Panc1 (cell line): ENCODE results near the gene TDRKH. TPM values are rescaled to one million over a fixed set of nuclear protein-coding genes. Genes with fewer than 3 reads are reported as not detected.

Experiments used
- ATAC-seq: fragments of 200-7000 bp; cut with Tn5 transposase; 2 replicates; pipeline ENCODE4 v1.9.1; 2020; ENCODE audit warnings: mild to moderate bottlenecking, moderate library complexity
- BruUV-seq: library from RNA; stranded (reverse); fragments of 400-500 nt; replicated peaks from 2 replicates; lab custom pipeline; 2021; lab: Mats Ljungman, UMichigan
- CTCF ChIA-PET: fragments of 300-600 bp; sonication (Branson Sonifier 250); formaldehyde crosslinking; loops from one replicate; lab custom pipeline; 2022; ENCODE audit warnings: antibody characterized with exemption; lab: Charles Lee
- POLR2A ChIA-PET: fragments of 300-600 bp; sonication (Branson Sonifier 250); formaldehyde crosslinking; loops from one replicate; lab custom pipeline; 2022; ENCODE audit warnings: antibody characterized with exemption; lab: Charles Lee
- DNase-seq: peaks from one replicate; pipeline ENCODE4 v3.0.0-alpha.2; 2010; ENCODE audit warnings: low read depth, low spot score
- H3K27ac ChIP-seq: 2 replicates; pipeline ENCODE4 v1.5.1; 2011; ENCODE audit warnings: mild to moderate bottlenecking, low read length, inconsistent platforms
- H3K27me3 ChIP-seq: fragments of 200-500 bp; sonication (Bioruptor generic); 2 replicates; pipeline ENCODE4 v1.6.0; 2014; ENCODE audit warnings: low read length, inconsistent platforms; ENCODE audit not compliant: control insufficient read depth, insufficient read depth
- H3K36me3 ChIP-seq: fragments of 200-500 bp; sonication (Bioruptor generic); 2 replicates; pipeline ENCODE4 v1.5.1; 2014; ENCODE audit warnings: inconsistent platforms, mild to moderate bottlenecking, low read length, moderate library complexity; ENCODE audit not compliant: control insufficient read depth, insufficient read depth
- H3K4me1 ChIP-seq: 2 replicates; pipeline ENCODE4 v1.5.1; 2011; ENCODE audit warnings: inconsistent platforms, mild to moderate bottlenecking, low read length, moderate library complexity; ENCODE audit not compliant: control insufficient read depth, insufficient read depth
- H3K4me3 ChIP-seq, 2 experiments: 2 replicates each; pipeline ENCODE4 v1.5.1; 2011 to 2012; ENCODE audit warnings: low read depth in 2 of 2, low read length in 2 of 2, mild to moderate bottlenecking in 2 of 2, inconsistent platforms in 1 of 2, moderate library complexity in 1 of 2
- H3K9me3 ChIP-seq: fragments of 200-500 bp; sonication (Bioruptor generic); 2 replicates; pipeline ENCODE4 v1.5.1; 2014; ENCODE audit warnings: low read depth, mild to moderate bottlenecking, inconsistent platforms, low read length, moderate library complexity; ENCODE audit not compliant: control insufficient read depth, insufficient read depth
- POLR2AphosphoS5 ChIP-seq: IDR thresholded peaks from 2 replicates; pipeline ENCODE4 v1.6.1; 2012; ENCODE audit warnings: mild to moderate bottlenecking, low read depth, low read length, moderate library complexity
- SIN3A ChIP-seq: IDR thresholded peaks from 2 replicates; pipeline ENCODE4 v1.6.1; 2012; ENCODE audit warnings: low read depth, mild to moderate bottlenecking, low read length, moderate library complexity, borderline replicate concordance; ENCODE audit not compliant: insufficient read depth
- TCF7L2 ChIP-seq: IDR thresholded peaks from 2 replicates; pipeline ENCODE4 v1.6.1; 2011; ENCODE audit warnings: mild to moderate bottlenecking, low read depth, low read length, inconsistent platforms
- in situ Hi-C: cut with HindIII; loops from 2 replicates; pipeline ENCODE4 v1.10.0; 2016; ENCODE audit warnings: low sequenced_read_pairs, low pct_unique_long_range_greater_than_20kb
- intact Hi-C: fragments of 100-400 bp; cut with micrococcal nuclease; formaldehyde crosslinking; loops from one replicate; pipeline ENCODE4 v1.10.0; 2022; ENCODE audit not compliant: unreplicated experiment
- total RNA-seq: library from RNA; stranded (reverse); gene quantifications from one replicate; pipeline ENCODE4 v1.2.1, GENCODE V29; 2021; ENCODE audit not compliant: unreplicated experiment
- TF ChIP-seq, protein P1 (sequence below), 2 experiments: IDR thresholded peaks; 2 replicates each; pipeline ENCODE4 v1.6.1; 2011 to 2012; ENCODE audit warnings: low read depth in 2 of 2, control low read depth in 1 of 2, low read length in 1 of 2, mild to moderate bottlenecking in 1 of 2, moderate library complexity in 1 of 2; ENCODE audit not compliant: insufficient read depth in 1 of 2
- TF ChIP-seq, protein P2 (sequence below): fragments of 450-650 bp; IDR thresholded peaks from 2 replicates; pipeline ENCODE4 v1.5.1; 2017; ENCODE audit warnings: mild to moderate bottlenecking

Gene TDRKH
- total RNA-seq, 1 experiment from 2014 or later, result 33.6 TPM

DNA sequence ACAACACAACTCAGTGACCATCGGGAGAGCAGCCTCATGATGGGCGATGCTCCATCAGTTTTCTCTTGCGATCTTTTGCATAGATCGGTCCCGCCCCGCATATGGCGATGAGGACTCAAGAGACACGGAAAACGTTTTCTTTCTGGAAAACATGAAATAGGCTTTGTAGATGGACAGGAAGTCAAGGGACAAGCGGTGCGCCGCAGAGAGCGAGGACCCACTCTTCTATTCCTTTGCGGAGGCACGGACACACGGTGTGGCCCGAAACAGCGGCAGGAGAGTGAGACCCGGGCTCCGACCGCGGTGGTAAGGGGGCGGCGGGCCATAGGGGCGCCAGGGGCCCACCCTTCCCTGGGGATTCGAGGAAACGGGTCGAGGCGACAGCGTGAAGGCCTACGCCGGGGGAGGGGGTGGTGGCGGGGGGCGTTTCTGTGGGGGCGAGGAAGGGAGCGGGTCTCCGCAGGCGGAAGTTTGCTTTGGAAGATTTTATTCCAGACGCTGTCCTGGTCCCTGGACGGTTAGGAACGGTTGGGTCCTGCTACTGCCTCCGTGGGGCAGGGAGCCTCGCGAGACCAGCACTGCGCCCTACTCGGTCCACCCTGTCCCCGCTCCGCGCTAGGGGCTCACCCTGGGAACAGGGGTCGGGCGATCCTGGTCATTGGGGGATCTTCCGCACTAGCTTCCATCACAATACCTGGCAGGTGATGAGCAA is 796 bp upstream of the TDRKH start:
- in situ Hi-C loops (no loop called here), intact Hi-C loops (no loop called here)
- no peak for DNase-seq
- Histone ChIP-seq H3K27me3 (no peaks in the 10 kb centered on the region), H3K9me3 (no peaks in the 10 kb centered on the region), H3K4me3 (peak overlapping the region; percentile 81 to 95), H3K4me1 (peaks cover 17% of the 10 kb centered on the region; the same call in 1 of the 2 replicates), H3K36me3 (no peaks in the 10 kb centered on the region), H3K27ac (peak overlapping the region; percentile 80)
- TSS peak; percentile 95 for BruUV-seq
- POLR2A ChIA-PET, result interaction anchor here (0.6 kb wide), 2 partner anchors 192 to 710 kb away, joined by 5 to 6 read pairs; no protein-coding TSS in a partner anchor
- TF ChIP-seq, protein P1, sequence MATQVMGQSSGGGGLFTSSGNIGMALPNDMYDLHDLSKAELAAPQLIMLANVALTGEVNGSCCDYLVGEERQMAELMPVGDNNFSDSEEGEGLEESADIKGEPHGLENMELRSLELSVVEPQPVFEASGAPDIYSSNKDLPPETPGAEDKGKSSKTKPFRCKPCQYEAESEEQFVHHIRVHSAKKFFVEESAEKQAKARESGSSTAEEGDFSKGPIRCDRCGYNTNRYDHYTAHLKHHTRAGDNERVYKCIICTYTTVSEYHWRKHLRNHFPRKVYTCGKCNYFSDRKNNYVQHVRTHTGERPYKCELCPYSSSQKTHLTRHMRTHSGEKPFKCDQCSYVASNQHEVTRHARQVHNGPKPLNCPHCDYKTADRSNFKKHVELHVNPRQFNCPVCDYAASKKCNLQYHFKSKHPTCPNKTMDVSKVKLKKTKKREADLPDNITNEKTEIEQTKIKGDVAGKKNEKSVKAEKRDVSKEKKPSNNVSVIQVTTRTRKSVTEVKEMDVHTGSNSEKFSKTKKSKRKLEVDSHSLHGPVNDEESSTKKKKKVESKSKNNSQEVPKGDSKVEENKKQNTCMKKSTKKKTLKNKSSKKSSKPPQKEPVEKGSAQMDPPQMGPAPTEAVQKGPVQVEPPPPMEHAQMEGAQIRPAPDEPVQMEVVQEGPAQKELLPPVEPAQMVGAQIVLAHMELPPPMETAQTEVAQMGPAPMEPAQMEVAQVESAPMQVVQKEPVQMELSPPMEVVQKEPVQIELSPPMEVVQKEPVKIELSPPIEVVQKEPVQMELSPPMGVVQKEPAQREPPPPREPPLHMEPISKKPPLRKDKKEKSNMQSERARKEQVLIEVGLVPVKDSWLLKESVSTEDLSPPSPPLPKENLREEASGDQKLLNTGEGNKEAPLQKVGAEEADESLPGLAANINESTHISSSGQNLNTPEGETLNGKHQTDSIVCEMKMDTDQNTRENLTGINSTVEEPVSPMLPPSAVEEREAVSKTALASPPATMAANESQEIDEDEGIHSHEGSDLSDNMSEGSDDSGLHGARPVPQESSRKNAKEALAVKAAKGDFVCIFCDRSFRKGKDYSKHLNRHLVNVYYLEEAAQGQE (IDR thresholded peaks at IDR 0.05; ENCODE audit: insufficient read depth in 1 of 2, low read depth in 2 of 2, low read length in 1 of 2), result no peak
- TF ChIP-seq, protein P2, sequence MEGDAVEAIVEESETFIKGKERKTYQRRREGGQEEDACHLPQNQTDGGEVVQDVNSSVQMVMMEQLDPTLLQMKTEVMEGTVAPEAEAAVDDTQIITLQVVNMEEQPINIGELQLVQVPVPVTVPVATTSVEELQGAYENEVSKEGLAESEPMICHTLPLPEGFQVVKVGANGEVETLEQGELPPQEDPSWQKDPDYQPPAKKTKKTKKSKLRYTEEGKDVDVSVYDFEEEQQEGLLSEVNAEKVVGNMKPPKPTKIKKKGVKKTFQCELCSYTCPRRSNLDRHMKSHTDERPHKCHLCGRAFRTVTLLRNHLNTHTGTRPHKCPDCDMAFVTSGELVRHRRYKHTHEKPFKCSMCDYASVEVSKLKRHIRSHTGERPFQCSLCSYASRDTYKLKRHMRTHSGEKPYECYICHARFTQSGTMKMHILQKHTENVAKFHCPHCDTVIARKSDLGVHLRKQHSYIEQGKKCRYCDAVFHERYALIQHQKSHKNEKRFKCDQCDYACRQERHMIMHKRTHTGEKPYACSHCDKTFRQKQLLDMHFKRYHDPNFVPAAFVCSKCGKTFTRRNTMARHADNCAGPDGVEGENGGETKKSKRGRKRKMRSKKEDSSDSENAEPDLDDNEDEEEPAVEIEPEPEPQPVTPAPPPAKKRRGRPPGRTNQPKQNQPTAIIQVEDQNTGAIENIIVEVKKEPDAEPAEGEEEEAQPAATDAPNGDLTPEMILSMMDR, result no peak
- TF ChIP-seq POLR2AphosphoS5, result no peak
- no peak for TF ChIP-seq TCF7L2
- no peak; the same call in 1 of the 2 replicates for TF ChIP-seq SIN3A
- CTCF ChIA-PET, result no interaction called here
- peak; percentile 43 for ATAC-seq

- H3K27me3 ChIP-seq, result no peaks in the 10 kb centered on the region
- ChIA-PET POLR2A (interaction anchor here (0.6 kb wide), 1 partner anchor 24 kb away, joined by 10 read pairs; the partner anchor contains the start of gene MRPL9), CTCF (no interaction called here)
- H3K4me3 ChIP-seq, result no peak overlapping the region
- no peak overlapping the region for H3K27ac ChIP-seq
- TF ChIP-seq POLR2AphosphoS5, result no peak
- TF ChIP-seq TCF7L2, result no peak
- TF ChIP-seq, protein P1 (IDR thresholded peaks at IDR 0.05; ENCODE audit: insufficient read depth in 1 of 2, low read depth in 2 of 2, low read length in 1 of 2), result no peak
- TF ChIP-seq, protein P2, result no peak
- TF ChIP-seq SIN3A, result no peak
- H3K4me1 ChIP-seq, result peaks cover 18% of the 10 kb centered on the region; the same call in 1 of the 2 replicates
- in situ Hi-C loops, result no loop called here
- DNase-seq, result no peak
- intact Hi-C loops, result no loop called here
- H3K9me3 ChIP-seq, result no peaks in the 10 kb centered on the region
- BruUV-seq, result no TSS peak
- no peaks in the 10 kb centered on the region for H3K36me3 ChIP-seq
- no peak for ATAC-seq
Measured at GRCh38 chr1:151787689-151788088, 2.6 kb downstream of the TDRKH start.
